ENCODE results near the gene CLCN3. TPM values are rescaled to one million over a fixed set of nuclear protein-coding genes. Genes with fewer than 3 reads are reported as not detected.

Gene CLCN3
- total and polyA plus RNA-seq, 9 of the 15 experiments (the other 6 are each of a cell fraction or from before 2014, with no cell fraction given), result 12.7 to 60.6 (median 38.5) TPM

DNA sequence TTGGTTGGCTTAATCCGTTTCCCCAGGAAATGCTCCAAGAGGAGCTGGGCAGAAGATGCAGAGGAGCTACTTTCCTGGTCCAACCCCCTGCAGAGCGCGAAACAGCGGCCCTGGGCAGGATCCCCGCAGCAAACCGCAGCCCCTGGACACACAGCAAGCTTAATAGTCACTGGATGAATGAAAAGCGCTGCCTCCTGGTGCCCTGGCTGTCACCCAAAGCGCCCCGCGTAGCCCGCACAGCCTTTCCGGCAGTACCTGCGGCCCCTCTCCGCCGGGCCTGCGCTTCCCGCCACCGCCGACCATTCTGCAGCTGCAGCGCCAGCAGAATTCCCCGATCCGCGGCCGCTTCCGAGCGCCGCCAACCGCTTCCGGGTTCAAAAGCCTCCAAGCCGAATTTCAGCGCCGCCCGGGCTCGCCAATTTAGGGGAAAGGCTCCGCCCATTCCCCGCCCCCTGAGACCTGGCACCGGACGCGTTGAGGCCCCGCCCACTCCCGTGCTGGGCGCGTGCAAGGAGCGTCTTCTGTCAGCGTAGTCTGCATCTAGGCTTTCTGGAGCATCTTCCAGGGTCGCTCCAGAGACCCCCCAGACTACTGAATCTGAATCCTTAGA, 137.3 kb downstream of the CLCN3 start, which contains the start of gene HPF1 (continued):
- TF ChIP-seq ZNF274 (IDR thresholded peaks at IDR 0.05; ENCODE audit: borderline replicate concordance, low read depth, low read length) (no peak), ZNF407 (IDR thresholded peaks at IDR 0.05; ENCODE audit: low read depth) (no peak), ZBTB43 (CRISPR knock-in tag; IDR thresholded peaks at IDR 0.05) (no peak), DPF2 (IDR thresholded peaks at IDR 0.05) (no peak), NUFIP1 (IDR thresholded peaks at IDR 0.05; ENCODE audit: partially characterized antibody) (no peak), ZNF263 (CRISPR knock-in tag; IDR thresholded peaks at IDR 0.05; ENCODE audit: borderline replicate concordance) (no peak), XRCC4 (IDR thresholded peaks at IDR 0.05; ENCODE audit: extremely low read depth, insufficient read depth, insufficient read length) (no peak), PCBP2 (IDR thresholded peaks at IDR 0.05; ENCODE audit: low read depth, low read length, poor library complexity, severe bottlenecking) (no peak), GATAD2A (IDR thresholded peaks at IDR 0.05) (no peak), GABPB2 (CRISPR knock-in tag; conservative IDR thresholded peaks at IDR 0.05) (no peak), ETV5 (CRISPR knock-in tag; IDR thresholded peaks at IDR 0.05; ENCODE audit: low read depth) (no peak), KHSRP (IDR thresholded peaks at IDR 0.05) (no peak), CREBBP (IDR thresholded peaks at IDR 0.05; ENCODE audit: low read depth, low read length) (no peak)

Data from K562 (cell line).